Eye (tissue), 1 donor: Measurements from ENCODE around the gene LSM7.
"Not testable (repeated sequence)": the region's sequence is repeated elsewhere in the genome, so short reads cannot be mapped to it uniquely, and the experiment has no call there.

ENCODE experiments used
- DNase-seq: peaks from one replicate; pipeline ENCODE4 v3.0.0-alpha.2; 2015

LSM7 gene

DNA sequence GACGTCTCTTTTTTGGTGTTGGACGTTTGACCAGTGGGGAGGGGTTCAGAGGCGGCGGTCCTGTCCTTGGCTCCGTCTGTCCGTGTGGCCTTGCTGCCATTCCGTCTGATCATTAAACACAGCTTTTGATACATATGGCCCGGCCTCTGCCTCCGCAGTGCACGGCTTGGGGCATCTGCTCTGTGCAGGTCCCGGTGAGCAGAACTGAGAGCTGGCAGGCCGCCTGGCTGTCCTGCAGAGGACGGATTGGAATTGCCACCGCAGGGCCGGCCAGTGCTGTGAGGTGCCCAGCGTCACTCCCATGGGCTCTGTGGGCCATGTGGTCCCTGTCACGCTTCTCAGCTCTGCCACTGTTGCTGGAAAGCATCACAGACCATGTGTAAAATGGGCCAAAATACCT lies 26.3 kb upstream of the LSM7 start:
- no peak for DNase-seq

DNA sequence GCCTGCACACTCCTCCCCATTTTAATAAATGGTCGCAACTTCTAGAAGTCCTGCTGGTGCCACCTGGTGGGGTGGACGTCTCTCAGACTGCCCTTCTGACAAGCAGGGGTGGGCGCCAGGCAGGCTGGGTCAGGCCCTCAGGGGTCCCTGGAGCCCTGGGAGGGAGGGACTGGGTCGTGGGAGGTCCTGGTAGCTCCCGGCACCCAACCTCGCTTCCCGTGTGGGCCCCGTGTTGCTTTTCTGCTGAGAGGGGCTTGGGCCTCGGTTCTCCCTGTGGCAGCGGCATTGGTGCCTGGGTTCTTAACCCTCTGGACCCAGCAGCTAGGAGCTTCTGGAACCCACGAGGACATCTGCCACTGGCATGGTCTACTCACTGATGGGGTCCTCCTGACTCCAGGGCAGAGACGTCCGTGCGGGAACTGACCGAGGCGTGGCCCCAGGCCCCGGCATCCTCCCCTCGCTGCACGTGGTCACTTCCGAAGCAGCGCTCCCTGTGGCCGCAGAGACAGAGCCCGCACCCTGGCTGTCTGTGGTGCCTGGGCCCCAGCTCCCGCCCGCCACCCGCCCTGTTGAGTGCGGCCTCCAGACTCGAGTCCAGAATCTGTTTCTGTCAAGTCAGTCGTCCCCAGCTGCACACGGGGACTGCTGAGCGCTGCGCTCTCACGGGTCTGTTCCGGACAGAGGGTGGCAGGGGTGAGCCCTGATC lies 25.7 kb upstream of the LSM7 start:
- DNase-seq: no peak

DNA sequence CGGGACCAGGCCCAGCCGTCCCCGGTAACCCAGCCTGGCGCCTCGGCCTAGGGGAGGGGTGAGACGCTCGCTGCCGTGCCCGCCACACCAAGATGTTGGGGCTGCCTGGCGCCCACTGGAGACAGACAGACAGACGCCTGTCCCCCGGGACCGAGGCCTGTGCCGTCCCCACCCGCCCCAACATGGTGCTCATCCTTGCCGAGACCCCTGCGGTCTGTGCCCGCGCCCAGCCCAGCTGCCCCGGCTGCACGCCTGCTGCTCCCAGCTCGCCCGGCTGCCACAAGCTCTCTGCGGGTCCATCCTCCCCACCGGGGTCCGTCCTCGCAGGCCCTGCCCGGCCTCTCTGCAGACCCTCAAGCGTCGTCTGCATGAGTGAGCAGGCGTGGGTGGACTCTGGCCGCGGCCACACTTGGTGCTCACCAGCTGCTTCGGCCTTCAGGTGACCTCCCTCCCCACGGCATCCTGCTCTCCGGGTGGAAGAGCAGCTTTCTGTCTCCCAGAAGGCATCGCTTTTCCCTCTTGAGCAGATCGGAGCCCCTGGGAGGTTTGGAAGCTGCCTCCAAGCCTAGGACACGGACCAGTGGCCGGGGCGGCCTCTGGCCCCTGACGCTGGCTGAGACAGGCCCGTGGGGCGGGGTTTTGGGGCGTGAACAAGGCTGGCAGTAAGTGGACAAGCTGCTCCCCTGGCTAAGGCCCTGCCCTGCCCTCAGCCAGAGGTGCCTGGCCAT lies 24.9 kb upstream of the LSM7 start:
- no peak for DNase-seq

DNA sequence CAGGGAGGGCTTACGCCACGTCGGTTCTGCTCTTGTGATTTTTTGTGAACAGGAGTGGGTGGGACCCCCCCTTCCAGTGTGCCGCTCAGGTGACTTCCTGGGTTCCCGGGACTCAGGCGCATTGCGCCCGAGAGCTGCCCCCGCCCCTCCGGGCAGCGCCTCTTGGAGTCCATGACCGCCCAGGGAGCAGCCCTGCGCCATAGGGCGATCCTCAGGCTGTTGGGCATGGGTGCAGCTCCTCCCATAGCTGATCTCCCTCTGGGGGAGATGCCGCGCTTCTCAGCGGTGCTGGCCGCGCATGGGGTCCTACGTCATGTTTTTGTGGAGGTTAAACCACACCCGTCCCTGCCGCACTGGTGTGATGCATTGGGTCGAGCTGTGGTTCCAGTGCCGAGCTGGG lies 23.7 kb upstream of the LSM7 start:
- DNase-seq: no peak

DNA sequence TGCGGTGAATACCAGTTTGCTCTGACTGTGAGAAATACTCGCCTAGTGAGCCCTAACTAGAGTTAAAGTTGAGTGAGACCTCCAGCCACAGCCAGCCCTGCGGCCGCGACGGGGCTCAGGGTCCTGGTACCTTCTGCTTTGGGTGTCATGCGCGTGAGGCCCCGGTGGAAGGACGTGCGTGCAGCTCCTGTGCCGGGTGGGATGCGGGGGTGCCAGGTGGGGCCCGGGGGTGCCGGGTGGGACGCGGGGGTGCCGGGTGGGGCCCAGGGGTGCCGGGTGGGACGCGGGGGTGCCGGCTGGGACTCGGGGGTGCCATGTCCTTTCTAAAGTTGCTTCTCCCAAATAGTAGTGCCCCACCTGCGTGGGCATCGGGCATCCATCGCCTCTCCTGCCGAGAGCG lies 23.2 kb upstream of the LSM7 start:
- DNase-seq: no peak

DNA sequence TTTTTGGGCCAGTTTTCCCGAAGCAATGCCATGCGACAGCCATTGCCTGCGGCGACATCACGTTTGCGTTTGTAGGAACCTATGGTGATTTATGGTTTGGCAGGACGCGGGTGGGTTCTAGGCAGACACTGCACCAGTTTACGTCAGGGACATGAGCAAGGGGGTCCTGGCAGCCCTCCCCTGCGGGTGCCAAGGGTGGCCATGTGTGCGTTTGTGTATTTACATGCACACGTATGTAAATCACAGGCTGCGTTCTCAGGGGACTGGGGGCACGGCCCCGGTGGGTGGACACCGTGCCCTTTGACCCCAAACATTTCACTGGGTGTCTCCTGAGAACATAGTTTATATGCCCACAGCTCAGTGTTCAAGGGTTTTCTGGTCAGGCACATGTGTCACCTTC lies 22.3 kb upstream of the LSM7 start:
- no peak for DNase-seq

DNA sequence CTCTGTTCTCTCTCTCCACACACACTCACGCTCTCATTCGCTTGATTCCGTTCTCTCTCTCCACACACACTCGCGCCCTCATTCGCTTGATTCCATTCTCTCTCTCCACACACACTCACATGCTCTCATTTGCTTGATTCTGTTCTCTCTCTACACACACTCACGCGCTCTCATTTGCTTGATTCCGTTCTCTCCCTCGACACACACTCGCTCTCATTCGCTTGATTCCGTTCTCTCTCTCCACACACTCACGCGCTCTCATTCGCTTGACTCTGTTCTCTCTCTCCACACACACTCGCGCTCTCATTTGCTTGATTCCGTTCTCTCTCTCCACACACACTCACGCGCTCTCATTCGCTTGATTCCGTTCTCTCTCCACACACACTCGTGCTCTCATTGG lies 21.4 kb upstream of the LSM7 start:
- not testable (repeated sequence) for DNase-seq

DNA sequence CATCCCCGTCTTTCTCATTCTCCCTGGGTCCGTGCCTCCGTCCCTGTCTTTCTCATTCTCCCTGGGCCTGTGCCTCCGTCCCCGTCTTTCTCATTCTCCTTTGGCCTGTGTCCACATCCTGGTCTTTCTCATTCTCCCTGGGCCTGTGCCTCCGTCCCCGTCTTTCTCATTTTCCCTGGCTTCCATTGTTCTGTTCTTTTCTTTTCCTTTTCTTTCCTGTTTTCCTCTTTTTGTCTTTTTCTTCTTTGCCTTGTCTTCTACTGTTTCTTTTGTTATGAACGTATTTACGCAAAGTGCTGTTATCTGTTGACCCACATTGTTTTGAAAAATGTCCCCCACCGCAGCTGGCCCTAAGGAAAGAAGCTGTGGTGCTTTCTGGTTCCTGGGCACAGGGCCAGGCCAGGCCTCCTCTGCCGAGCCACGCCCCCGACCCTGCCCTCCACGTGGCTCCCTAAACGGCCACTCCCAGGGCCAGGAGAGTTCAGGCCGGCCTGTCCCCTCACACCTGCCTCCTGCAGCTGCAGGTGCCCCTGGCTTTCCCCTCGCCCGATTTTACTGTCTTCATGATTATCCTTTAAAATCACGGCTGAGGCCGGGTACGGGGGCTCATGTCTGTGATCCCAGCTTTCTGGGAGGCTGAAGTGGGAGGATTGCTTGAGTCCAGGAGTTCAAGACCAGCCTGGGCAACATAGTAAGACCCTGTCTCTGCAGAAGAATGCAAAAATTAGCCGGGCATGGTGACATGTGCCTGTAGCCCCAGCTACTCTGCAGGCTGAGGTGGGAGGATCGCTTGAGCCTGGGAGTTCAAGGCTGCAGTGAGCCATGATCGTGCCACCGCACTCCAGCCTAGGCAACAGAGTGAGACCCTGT lies 17.6 kb upstream of the LSM7 start:
- no peak for DNase-seq

DNA sequence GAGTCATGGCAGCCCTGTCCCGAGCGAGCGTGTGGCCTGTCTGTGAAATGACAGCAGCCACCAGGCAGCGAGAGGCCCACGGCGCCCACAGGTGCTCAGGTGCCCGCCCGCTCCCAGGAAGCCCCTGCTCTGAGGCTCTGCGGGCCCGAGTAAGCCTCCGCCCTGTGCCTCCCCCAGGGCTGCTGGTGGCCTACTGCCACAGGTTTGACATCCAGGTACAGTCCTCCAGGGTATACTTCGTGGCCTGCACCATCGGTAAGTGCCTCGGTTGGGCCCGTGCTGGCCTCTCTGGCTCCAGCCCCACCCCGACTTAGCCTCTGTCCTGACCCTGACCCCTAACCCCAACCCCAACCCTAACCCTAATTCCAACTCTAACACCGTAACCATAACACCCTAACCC lies 16.7 kb upstream of the LSM7 start:
- no peak for DNase-seq

DNA sequence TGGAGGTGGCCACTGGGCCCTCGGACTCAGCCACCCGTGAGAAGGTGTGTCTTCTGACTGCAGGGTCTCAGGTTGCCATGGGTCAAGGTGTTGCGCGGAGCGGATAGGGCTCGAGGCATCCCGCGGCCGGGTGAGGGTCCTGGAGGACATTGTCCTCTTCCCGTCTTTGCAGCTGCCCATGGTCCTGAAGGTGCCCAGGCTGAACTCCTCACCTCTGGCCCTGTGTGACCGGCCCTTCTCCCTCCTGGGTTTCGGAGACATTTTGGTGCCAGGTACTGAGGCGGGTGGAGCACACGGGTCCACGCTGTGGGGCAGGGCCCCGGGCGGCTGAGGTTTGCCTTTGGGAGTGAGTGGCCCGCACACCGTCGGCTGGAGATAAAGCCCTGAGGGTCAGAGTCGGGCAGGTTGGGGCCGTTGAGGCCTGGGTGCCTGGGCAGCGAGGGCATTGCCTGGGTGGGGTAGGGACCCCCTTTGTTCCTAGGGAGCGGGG lies 16.0 kb upstream of the LSM7 start:
- DNase-seq: no peak

DNA sequence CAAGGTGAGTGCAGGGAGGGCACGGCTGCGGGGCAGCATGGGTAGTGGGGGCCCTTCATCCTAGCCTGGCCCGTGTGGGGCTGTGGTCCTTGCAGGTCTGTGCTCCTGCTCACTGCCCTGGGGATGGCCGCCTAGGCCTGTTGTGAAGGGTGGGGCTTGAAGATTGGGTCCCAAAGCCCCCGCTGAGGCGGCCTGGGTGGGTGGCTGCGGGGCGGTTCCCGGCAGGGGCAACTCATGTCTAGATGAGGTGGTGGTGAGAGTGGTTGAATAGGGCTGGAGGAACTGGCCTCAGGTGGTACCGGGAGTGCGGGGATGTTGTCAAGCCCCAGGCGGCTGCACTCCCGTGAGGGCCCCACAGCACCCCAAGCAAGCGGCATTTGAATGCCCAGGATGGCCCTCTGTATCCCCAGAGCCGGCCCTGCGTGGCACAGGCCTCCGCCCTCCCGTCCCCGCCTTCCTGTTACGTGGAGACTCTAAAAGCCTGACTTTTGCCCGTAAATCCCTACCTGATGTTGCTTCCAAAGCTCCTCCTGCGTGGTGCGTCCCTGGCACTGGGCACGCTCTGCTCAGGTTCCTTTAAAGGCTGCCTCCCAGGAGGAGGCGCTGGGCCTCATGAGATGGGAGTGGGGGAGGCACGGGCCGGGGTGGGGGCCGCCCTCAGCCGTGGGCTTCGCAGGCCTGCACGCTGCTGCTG lies 15.1 kb upstream of the LSM7 start:
- no peak for DNase-seq

DNA sequence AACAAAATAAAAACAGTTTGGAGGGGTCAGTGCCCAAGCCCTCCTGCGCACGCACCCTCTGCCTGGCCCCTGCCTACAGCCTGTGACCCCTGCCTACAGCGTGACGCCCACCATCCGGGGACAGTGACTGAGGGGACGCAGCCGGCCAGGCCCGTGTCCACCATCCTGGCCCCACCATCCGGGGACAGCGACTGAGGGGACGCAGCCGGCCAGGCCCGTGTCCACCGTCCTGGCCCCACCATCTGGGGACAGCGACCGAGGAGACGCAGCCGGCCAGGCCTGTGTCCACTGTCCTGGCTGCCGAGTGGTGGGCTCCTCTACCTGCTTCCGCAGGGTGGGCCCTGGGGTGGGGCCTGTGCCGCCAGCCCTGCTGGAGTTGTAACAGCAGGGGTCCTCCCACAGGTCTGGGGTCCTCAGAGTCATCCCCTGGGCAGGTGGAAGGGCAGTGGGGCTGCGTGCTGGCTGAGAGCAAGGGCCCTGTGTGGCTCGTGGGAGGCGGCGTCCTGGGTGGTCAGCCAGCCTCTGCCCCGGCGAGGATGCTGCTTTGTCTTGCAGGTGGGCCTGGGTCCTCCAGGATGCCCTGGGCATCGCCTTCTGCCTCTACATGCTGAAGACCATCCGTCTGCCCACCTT lies 14.4 kb upstream of the LSM7 start:
- no peak for DNase-seq

DNA sequence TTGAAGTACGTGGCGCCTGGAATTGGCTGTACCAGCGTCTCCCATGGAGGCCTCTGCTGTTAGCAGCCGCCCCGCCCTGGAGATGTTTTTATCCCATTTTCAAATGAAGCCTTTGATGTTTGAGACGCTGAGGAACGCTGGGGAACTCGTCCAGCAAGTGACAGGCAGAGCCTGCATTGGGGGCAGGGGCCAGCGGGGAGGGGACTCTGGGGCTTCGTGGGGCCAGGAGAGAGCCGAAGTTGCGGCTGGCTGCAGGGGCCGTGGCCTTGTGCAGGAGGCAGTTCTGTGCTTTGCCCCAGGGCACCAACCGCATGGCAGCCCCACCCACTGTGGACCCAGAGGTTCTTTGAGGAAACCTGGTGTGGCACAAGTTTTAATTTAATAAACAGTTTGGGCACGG lies 13.6 kb upstream of the LSM7 start:
- DNase-seq: no peak

DNA sequence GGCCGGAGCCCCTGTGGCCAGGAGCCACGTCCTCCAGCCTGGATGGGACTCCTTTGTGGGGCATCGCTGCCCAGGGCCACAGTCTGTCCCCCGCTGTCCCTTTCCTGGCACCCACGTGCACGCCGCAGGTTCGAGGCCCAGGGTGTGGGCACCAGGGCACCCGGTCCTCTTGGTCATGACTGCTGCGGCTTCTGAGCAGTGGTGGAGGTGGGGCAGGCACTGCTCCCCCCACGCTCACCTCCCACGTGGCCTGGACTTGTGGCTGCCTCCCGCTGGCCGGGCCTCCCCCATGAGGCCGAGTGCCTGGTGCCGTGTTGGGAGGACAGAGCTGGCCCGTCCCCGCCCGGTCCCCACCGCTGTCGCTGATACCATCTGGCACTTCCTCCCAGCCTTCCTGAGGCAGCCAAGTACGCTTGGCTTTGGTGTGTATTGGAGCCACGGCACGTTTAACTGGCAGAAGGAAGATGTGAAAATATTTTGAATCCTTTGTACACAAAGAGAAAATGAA lies 12.9 kb upstream of the LSM7 start:
- no peak for DNase-seq

DNA sequence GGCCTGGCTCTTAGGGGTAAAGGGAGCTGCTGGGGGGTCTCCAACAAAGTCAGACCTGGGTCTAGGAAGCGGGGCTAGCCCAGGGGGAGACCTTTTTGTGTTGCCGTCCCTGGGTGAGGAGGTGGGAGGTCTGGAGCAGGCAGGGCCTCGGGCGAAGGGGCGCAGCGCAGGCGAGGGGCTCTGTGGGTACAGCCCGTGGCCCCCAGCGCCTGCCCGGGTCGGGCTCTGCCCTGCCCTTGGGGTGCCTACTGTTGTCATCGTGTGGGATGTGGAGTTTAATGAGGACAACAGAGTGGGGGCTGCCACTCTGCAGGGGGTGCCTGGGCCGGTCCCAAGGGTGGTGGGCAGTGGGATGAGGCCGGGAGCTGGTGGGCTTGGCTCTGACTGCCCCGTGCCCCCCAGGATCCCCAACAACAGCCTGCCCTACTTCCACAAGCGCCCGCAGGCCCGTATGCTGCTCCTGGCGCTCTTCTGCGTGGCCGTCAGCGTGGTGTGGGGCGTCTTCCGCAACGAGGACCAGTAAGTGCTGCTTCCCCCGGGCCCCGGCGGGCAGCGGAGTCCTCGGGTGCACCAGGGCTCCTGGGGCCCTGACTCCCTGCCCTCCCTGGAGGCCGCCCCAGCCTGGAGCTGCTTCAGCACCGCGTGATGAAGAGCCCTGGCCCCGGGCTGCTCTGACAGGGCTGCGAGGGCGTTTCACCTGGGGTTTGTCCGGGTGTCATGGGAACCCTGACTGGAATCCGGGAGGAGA lies 12.3 kb upstream of the LSM7 start:
- DNase-seq: no peak

DNA sequence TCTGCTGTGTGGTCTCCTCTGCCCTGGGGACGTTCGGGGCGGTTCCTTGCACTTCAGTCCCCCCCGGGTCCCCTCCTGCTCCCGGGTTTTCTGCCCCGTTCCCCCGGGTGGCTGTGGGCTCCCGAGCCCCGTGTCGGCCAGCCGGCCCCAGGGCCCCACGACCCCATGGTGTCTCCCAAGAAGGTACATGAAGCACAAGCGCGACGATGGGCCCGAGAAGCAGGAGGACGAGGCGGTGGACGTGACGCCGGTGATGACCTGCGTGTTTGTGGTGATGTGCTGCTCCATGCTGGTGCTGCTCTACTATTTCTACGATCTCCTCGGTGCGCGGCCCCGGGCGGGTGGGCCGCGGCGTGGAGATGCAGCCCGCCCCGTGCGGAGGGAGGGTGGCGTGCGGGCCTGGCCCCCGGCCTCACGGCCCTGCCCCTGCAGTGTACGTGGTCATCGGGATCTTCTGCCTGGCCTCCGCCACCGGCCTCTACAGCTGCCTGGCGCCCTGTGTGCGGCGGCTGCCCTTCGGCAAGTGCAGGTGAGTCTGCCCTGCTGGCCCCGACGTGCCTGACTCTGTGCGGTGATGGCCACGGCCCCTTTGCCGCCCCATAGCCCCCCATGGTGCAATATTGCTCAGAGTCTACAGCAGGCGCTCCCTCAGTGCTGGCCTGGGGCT lies 11.4 kb upstream of the LSM7 start:
- no peak for DNase-seq

DNA sequence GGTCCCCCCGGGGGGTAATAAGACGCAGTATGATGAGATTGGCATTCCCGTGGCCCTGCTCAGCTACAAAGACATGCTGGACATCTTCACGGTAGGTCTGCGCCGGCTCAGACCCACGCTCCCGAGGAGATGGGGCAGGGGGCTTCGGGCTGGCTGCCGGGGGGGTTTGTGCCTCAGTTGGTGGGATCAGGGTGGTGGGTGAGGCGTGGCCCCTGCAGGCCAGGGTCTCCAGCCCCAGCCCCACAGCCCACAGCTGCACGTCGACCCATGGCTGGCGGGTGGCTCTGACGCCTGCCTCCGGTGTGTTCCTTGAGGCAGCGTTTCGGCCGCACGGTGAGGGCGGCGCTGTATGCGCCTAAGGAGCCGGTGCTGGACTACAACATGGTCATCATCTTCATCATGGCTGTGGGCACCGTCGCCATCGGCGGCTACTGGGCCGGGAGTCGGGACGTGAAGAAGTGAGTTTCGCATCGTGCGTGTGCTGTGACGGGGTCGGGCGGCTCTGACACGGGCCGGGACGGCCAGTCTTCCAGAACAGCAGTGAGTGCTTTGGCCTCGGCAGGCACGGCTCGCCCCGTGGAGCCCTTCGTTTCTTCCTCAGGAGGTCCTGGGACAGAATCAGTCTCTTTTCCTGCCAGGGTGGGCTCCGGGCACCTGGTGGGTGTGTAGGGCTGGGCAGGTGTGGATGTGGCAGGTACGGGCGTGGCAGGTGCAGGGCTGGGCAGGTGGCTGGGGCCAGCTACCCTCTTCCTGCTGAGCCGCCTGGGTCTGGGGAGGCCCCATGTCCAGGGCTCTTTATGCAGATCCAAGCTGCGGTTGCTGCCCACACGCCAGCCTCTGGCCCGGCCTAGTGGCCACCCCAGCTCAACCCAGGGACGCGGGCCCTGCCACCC lies 10.6 kb upstream of the LSM7 start:
- no peak for DNase-seq

DNA sequence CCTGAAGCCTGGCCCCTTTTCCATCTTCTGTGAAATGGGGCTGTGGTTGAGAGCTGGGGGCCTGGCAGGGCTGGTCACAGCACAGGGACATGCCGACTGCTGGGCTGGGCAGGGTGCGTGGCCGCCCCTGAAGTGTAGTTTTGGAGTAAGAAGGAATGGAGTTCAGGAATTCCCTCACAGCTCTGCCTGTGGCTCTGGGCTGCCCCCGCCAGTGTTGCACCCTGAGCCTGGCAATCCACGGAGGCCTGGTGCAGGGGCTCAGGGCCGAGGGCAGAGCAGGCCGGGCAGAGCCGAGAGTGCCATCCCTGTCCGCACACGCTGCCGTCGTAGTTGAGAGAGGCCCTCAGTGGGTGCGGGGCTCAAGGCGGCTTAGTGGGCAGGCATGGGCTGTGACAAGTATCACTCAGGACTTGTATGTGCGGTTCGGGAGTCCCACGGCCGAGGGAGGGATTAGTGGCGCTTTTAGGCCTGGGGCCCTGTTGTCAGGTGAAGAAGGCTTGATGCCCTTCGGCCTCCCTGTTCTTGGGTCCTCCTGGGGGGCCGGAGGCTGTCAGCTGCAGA lies 9.7 kb upstream of the LSM7 start:
- no peak for DNase-seq

DNA sequence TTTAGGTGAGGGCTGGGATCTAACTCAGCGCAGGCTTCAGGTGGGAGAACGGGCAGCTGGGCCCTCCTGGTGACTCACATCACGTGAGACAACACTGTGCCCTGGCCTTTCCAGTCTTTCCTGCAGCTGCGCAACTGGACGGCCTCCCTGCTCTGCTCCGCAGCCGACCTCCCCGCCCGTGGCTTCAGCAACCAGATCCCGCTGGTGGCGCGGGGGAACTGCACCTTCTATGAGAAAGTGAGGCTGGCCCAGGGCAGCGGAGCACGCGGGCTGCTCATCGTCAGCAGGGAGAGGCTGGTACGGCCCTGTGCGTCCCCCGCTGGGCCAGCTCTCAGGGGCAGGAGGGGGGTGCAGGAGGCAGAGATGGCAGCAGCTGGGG lies 8.9 kb upstream of the LSM7 start:
- DNase-seq: peak; percentile 93
